Left ventricle myocardium inferior (tissue), 1 donor: ENCODE results near the gene TAGAP. TPM values are rescaled to one million over a fixed set of nuclear protein-coding genes. Genes with fewer than 3 reads are reported as not detected.

ENCODE experiments used
- DNase-seq: peaks from one replicate; pipeline ENCODE4 v3.0.0-alpha.2; 2020
- H3K27ac ChIP-seq: fragments of 200-600 bp; replicated peaks from 2 replicates; pipeline ENCODE4 v1.8.0; 2021
- H3K27me3 ChIP-seq: fragments of 200-600 bp; 2 replicates; pipeline ENCODE4 v1.8.0; 2021; ENCODE audit warnings: low read depth
- H3K36me3 ChIP-seq: fragments of 200-600 bp; 2 replicates; pipeline ENCODE4 v1.8.0; 2021
- H3K4me1 ChIP-seq: fragments of 200-600 bp; 2 replicates; pipeline ENCODE4 v1.8.0; 2021
- H3K4me3 ChIP-seq: fragments of 200-600 bp; 2 replicates; pipeline ENCODE4 v1.8.0; 2021; ENCODE audit warnings: mild to moderate bottlenecking, moderate library complexity
- H3K9me3 ChIP-seq: fragments of 200-600 bp; replicated peaks from 2 replicates; pipeline ENCODE4 v1.8.0; 2021
- CTCF ChIP-seq: fragments of 200-600 bp; IDR thresholded peaks from 2 replicates; pipeline ENCODE4 v1.8.0; 2021; ENCODE audit warnings: antibody characterized with exemption, mild to moderate bottlenecking, borderline replicate concordance
- intact Hi-C: fragments of 100-400 bp; cut with micrococcal nuclease; formaldehyde crosslinking; loops from one replicate; pipeline ENCODE4 v1.11.0; 2022
- total RNA-seq: library from RNA; stranded (reverse); fragmentation: NEBNext Ultra II Directional; extraction: Animal tissue kit (Norgen Biotek cat#: 25700); gene quantifications from one replicate; pipeline ENCODE4 v1.2.1, GENCODE V29; 2021
- donor health status: DM: no; HTN: yes; CAD: no; lungs with severe emphysema.

The TAGAP gene
- total RNA-seq, 1 donor from 2014 or later = 1.2 TPM

GRCh38 chr6:159008656-159009288, 36.0 kb downstream of the TAGAP start:
- intact Hi-C loops = loop anchor here (10.0 kb wide), 1 partner anchor 126 kb away; no protein-coding TSS in a partner anchor
- Histone ChIP-seq H3K36me3 (no peaks in the 10 kb centered on the region), H3K4me3 (no peak overlapping the region), H3K27ac (no peak overlapping the region), H3K9me3 (no peaks in the 10 kb centered on the region), H3K27me3 (no peaks in the 10 kb centered on the region), H3K4me1 (peaks cover 5% of the 10 kb centered on the region)
- DNase-seq = no peak
- peak; percentile 58 for TF ChIP-seq CTCF

GRCh38 chr6:159007510-159007909, 37.3 kb downstream of the TAGAP start:
- intact Hi-C loops = loop anchor here (10.0 kb wide), 1 partner anchor 127 kb away; no protein-coding TSS in a partner anchor
- no peak for DNase-seq
- no peak for TF ChIP-seq CTCF
- Histone ChIP-seq H3K4me3 (no peak overlapping the region), H3K27ac (no peak overlapping the region), H3K27me3 (no peaks in the 10 kb centered on the region), H3K9me3 (no peaks in the 10 kb centered on the region), H3K4me1 (peaks cover 5% of the 10 kb centered on the region), H3K36me3 (no peaks in the 10 kb centered on the region)

DNA sequence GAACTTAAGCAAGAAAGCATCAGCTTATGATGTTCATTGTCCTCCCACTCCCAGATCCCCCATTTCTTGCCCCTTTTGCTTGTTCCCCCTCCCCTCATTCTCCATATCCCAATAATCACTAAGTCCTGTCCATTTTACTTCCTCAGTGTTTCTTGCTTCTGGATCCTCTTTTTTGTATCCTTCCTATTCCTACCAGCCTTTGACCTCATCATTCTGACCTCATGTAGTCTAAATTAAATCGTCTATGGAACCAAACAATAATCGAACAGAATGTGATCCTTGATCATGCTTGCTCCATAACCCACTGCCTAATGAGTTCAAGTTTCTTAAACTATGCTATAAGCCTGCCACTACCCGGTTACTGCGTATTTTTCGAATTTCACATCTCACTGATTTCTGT, 39.4 kb downstream of the TAGAP start:
- peaks cover 14% of the 10 kb centered on the region for H3K4me1 ChIP-seq
- TF ChIP-seq CTCF = no peak
- no peaks in the 10 kb centered on the region for H3K9me3 ChIP-seq
- no peak overlapping the region for H3K4me3 ChIP-seq
- H3K36me3 ChIP-seq = no peaks in the 10 kb centered on the region
- intact Hi-C loops = loop anchor here (10.0 kb wide), 1 partner anchor 129 kb away; no protein-coding TSS in a partner anchor
- H3K27ac ChIP-seq = no peak overlapping the region
- H3K27me3 ChIP-seq = no peaks in the 10 kb centered on the region
- no peak for DNase-seq

DNA sequence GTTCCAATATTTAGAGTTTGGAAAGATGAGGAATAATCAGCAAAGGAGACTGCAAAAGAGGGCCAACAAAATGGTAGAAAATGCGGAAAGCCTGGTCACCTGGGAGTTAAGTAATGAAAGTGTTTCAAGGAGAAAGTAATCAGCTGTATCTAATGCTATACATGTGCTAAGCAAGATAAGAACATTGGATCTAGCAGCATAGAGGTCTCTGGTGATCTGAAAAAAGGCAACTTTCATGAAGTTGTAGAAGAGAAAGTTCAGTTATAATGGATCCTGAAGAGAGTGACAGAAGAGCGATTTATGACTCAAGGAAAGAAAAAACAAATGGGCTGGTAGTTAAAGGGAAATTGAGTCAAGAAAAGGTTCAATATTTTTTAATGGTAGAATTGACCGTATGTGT, 40.2 kb downstream of the TAGAP start:
- Histone ChIP-seq H3K36me3 (no peaks in the 10 kb centered on the region), H3K9me3 (no peaks in the 10 kb centered on the region), H3K27me3 (no peaks in the 10 kb centered on the region), H3K4me3 (no peak overlapping the region), H3K4me1 (peaks cover 22% of the 10 kb centered on the region), H3K27ac (no peak overlapping the region)
- TF ChIP-seq CTCF = no peak
- DNase-seq = no peak
- intact Hi-C loops = loop anchor here (10.0 kb wide), 1 partner anchor 130 kb away; no protein-coding TSS in a partner anchor

GRCh38 chr6:159002432-159003155, 42.2 kb downstream of the TAGAP start:
- Histone ChIP-seq H3K27ac (no peak overlapping the region), H3K4me3 (no peak overlapping the region), H3K9me3 (no peaks in the 10 kb centered on the region), H3K4me1 (peaks cover 30% of the 10 kb centered on the region), H3K27me3 (no peaks in the 10 kb centered on the region), H3K36me3 (no peaks in the 10 kb centered on the region)
- TF ChIP-seq CTCF = no peak
- DNase-seq = no peak
- intact Hi-C loops = loop anchor here (10.0 kb wide), 1 partner anchor 132 kb away; no protein-coding TSS in a partner anchor
